Keratinocyte (primary cell): ENCODE results near the gene DIS3L2.

Source experiments
- CTCF ChIP-seq, 3 experiments: IDR thresholded peaks in 1 of 3; conservative IDR thresholded peaks in 1 of 3; optimal IDR thresholded peaks in 1 of 3; 2 replicates in 2 of 3; 3 replicates in 1 of 3; pipeline versions ENCODE3 to v1.5.1; 2011; ENCODE audit warnings: low read length in 3 of 3, mild to moderate bottlenecking in 3 of 3, moderate library complexity in 2 of 3, control low read depth in 1 of 3, inconsistent platforms in 1 of 3; ENCODE audit not compliant: insufficient read depth in 2 of 3; ENCODE audit errors: extremely low read depth in 1 of 3
- EZH2 ChIP-seq: IDR thresholded peaks from one replicate; pipeline ENCODE4 v1.6.1; 2012; ENCODE audit warnings: inconsistent platforms, mild to moderate bottlenecking, low read length, moderate library complexity

GRCh38 chr2:232386490-232386739, 424.9 kb downstream of the DIS3L2 start:
- no peak for TF ChIP-seq EZH2
- no peak for TF ChIP-seq CTCF (optimal IDR thresholded peaks at IDR 0.05 in 1 of 3, IDR thresholded peaks at IDR 0.05 in 1 of 3, conservative IDR thresholded peaks at IDR 0.05 in 1 of 3; ENCODE audit: extremely low read depth in 1 of 3, insufficient read depth in 2 of 3, low read length in 3 of 3)
